Fibroblast of lung (primary cell): Measurements from ENCODE around the gene JAG1. TPM values are rescaled to one million over a fixed set of nuclear protein-coding genes. Genes with fewer than 3 reads are reported as not detected.
"Not testable (repeated sequence)": the region's sequence is repeated elsewhere in the genome, so short reads cannot be mapped to it uniquely, and the experiment has no call there.

Experiments used
- DNase-seq, 2 donors: peaks; one replicate each; pipeline versions ENCODE4 v3.0.0 to v3.0.0-alpha.2; 2010; ENCODE audit warnings: low read depth in 2 of 2
- H2AFZ ChIP-seq: 2 replicates; pipeline ENCODE4 v1.5.1; 2012; ENCODE audit warnings: low read length, control low read depth, inconsistent platforms
- H3K27ac ChIP-seq: 2 replicates; pipeline ENCODE4 v1.5.1; 2011; ENCODE audit warnings: low read length, control low read depth; ENCODE audit not compliant: insufficient read depth
- H3K27me3 ChIP-seq: 2 replicates; pipeline ENCODE4 v1.5.1; 2011; ENCODE audit warnings: mild to moderate bottlenecking, low read length; ENCODE audit not compliant: control insufficient read depth, insufficient read depth
- H3K36me3 ChIP-seq: 2 replicates; pipeline ENCODE4 v1.5.1; 2011; ENCODE audit warnings: low read length; ENCODE audit not compliant: control insufficient read depth, insufficient read depth
- H3K4me1 ChIP-seq: 2 replicates; pipeline ENCODE4 v1.5.1; 2011; ENCODE audit warnings: low read length; ENCODE audit not compliant: control insufficient read depth, insufficient read depth; ENCODE audit errors: extremely low read depth
- H3K4me2 ChIP-seq: 2 replicates; pipeline ENCODE4 v1.5.1; 2011; ENCODE audit warnings: low read length, control low read depth; ENCODE audit not compliant: insufficient read depth; ENCODE audit errors: extremely low read depth
- H3K4me3 ChIP-seq, 4 experiments: fragments of 200-600 bp in 1 of 4; sonication (generic) in 1 of 4; replicated peaks in 1 of 4; 2 replicates each; pipeline ENCODE4 v1.5.1; 2011 to 2016; ENCODE audit warnings: low read length in 4 of 4, low read depth in 3 of 4, mild to moderate bottlenecking in 3 of 4, control low read depth in 2 of 4, inconsistent platforms in 1 of 4, mixed read lengths in 1 of 4; ENCODE audit not compliant: insufficient read depth in 1 of 4; ENCODE audit errors: control extremely low read depth in 1 of 4
- H3K79me2 ChIP-seq: 2 replicates; pipeline ENCODE4 v1.5.1; 2012; ENCODE audit warnings: mild to moderate bottlenecking, low read length, inconsistent platforms; ENCODE audit not compliant: control insufficient read depth, insufficient read depth
- H3K9ac ChIP-seq: 2 replicates; pipeline ENCODE4 v1.5.1; 2011; ENCODE audit warnings: mild to moderate bottlenecking, low read length, control low read depth; ENCODE audit not compliant: insufficient read depth
- H3K9me3 ChIP-seq: 2 replicates; pipeline ENCODE4 v1.5.1; 2012; ENCODE audit warnings: low read depth, low read length; ENCODE audit not compliant: control insufficient read depth, insufficient read depth
- H4K20me1 ChIP-seq: 2 replicates; pipeline ENCODE4 v1.5.1; 2011; ENCODE audit warnings: low read length; ENCODE audit not compliant: control insufficient read depth, insufficient read depth; ENCODE audit errors: extremely low read depth
- EZH2 ChIP-seq: IDR thresholded peaks from 2 replicates; pipeline ENCODE4 v1.5.1; 2012; ENCODE audit warnings: low read length, control low read depth, mild to moderate bottlenecking; ENCODE audit errors: missing control alignments
- polyA plus RNA-seq, 2 donors: library from polyadenylated mRNA; depleted of rRNA in 1 of 2; stranded (reverse) in 1 of 2; unstranded in 1 of 2; fragments of >200 nt; gene quantifications; 2 replicates each; pipeline ENCODE4 v1.2.1, GENCODE V29; 2011 to 2012; ENCODE audit warnings: missing spikeins in 1 of 2
- total RNA-seq: library from RNA; depleted of rRNA; stranded (reverse); fragments of >200 nt; gene quantifications from 2 replicates; pipeline ENCODE4 v1.2.1, GENCODE V29; 2014
- TF ChIP-seq, protein P1 (sequence below), 2 donors: IDR thresholded peaks in 1 of 2; conservative IDR thresholded peaks in 1 of 2; 1 replicate in 1 of 2; 2 replicates in 1 of 2; pipeline ENCODE4 v1.5.1; 2011 to 2012; ENCODE audit warnings: low read length in 2 of 2, control low read depth in 1 of 2, inconsistent platforms in 1 of 2, low read depth in 1 of 2, mild to moderate bottlenecking in 1 of 2

Gene JAG1
- total and polyA plus RNA-seq, 2 donors (not counting 1 experiment from before 2014, with no cell fraction given): 16.3 to 57.3 TPM

DNA sequence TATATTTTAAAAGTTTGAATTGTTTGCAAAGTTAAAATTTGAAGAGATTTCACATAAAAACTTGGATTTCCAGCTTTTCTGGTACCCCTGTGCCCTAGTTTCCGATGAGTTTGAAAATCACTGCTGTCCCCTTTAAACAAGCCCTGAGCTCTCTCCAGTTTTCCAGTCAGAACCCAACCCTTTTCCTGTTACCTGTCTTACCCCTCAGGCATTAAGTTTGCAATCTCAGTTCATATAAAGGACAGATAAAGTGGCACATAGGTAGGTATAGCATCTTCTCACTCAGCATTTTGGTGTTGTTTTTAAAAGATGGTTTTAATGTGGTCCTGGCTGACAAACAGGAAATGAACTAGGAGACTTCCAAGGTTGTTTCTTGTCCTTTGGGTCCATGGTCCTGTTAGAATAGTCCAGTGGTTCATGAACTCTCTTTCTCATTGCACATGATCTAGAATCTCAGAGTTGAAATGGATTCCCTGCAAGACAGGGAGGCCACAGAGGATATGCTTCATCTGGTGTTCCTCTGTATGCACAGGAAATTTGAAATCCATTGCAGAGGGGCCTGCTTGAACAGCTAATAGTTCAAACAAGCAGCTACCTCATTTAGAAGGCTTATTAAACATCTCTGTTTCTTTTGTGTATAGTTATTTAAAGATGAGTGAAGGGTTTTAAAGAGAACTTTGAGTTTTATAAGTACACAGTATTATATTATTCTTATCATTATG lies 82.7 kb downstream of the JAG1 start:
- Histone ChIP-seq H3K4me1 (peaks cover 6% of the 10 kb centered on the region), H2AFZ (no peak overlapping the region), H3K36me3 (no peaks in the 10 kb centered on the region), H3K79me2 (no peaks in the 10 kb centered on the region), H3K9me3 (no peaks in the 10 kb centered on the region), H4K20me1 (no peaks in the 10 kb centered on the region), H3K4me2 (no peak overlapping the region), H3K27ac (no peak overlapping the region), H3K27me3 (no peaks in the 10 kb centered on the region), H3K4me3 (no peak overlapping the region), H3K9ac (no peak overlapping the region)
- TF ChIP-seq, protein P1, sequence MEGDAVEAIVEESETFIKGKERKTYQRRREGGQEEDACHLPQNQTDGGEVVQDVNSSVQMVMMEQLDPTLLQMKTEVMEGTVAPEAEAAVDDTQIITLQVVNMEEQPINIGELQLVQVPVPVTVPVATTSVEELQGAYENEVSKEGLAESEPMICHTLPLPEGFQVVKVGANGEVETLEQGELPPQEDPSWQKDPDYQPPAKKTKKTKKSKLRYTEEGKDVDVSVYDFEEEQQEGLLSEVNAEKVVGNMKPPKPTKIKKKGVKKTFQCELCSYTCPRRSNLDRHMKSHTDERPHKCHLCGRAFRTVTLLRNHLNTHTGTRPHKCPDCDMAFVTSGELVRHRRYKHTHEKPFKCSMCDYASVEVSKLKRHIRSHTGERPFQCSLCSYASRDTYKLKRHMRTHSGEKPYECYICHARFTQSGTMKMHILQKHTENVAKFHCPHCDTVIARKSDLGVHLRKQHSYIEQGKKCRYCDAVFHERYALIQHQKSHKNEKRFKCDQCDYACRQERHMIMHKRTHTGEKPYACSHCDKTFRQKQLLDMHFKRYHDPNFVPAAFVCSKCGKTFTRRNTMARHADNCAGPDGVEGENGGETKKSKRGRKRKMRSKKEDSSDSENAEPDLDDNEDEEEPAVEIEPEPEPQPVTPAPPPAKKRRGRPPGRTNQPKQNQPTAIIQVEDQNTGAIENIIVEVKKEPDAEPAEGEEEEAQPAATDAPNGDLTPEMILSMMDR (conservative IDR thresholded peaks at IDR 0.05 in 1 of 2, IDR thresholded peaks at IDR 0.05 in 1 of 2; ENCODE audit: low read depth in 1 of 2, low read length in 2 of 2): no peak
- no peak for TF ChIP-seq EZH2
- peak in 1 of 2 donors; percentile 28 for DNase-seq

DNA sequence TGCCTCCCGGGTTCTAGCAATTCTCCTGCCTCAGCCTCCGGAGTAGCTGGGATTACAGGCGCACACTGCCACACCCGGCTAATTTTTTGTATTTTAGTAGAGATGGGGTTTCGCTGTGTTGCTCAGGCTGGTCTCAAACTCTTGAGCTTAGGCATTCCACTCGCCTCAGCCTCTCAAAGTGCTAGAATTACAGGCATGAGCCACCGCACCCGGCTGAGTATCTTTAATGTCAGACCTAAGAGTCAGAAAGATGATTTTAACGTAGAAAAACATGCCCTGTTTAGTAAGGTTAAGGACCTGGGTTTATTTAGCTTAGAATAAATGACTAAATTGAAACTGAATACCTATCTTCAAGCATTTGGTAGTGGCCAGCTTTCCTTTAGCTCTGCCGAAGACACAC lies 83.4 kb downstream of the JAG1 start:
- H2AFZ ChIP-seq, H3K4me2 ChIP-seq, H3K4me1 ChIP-seq, H3K27ac ChIP-seq, H4K20me1 ChIP-seq, DNase-seq, H3K9me3 ChIP-seq, H3K9ac ChIP-seq, H3K4me3 ChIP-seq, H3K36me3 ChIP-seq, H3K27me3 ChIP-seq, H3K79me2 ChIP-seq: not testable (repeated sequence)

Other genes starting within 250 kb of the JAG1 start
- 5.9 and 6.4 TPM in 2 replicates for gene MKKS, start 239.8 kb downstream of the JAG1 start, total RNA-seq
- 13.1 and 13.5 TPM in 2 replicates for gene MKKS, start 239.8 kb downstream of the JAG1 start, polyA plus RNA-seq
- 4.4 and 8.1 TPM in 2 replicates for gene SLX4IP, start 238.7 kb downstream of the JAG1 start, total RNA-seq
- 1.6 and 1.9 TPM in 2 replicates for gene SLX4IP, start 238.7 kb downstream of the JAG1 start, polyA plus RNA-seq